ENCODE data around the gene LRSAM1.

LRSAM1 gene

GRCh38 chr9:127498298-127498697, 47.0 kb downstream of the LRSAM1 start:
- no peak for DNase-seq (ENCODE audit: low spot score)

GRCh38 chr9:127500399-127500798, 49.1 kb downstream of the LRSAM1 start:
- DNase-seq (ENCODE audit: low spot score) = no peak

DNA sequence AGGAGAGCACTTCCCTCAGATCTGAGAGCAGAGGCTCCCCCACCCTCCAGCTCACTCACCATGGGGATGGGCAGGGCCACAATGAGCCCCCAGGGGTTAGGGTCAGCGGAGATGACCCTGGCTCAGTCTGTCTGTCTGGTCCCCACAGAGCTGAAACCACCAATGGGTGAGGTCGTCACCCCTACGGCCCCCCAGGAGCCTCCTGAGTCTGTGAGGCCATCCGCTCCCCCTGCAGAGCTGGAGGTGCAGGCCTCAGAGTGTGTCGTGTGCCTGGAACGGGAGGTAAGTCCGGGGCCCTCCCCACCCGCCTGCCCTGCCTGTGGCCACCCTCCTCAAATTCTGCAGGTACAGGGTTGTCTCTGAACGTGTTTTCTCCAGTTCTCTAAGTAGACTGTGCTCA, 49.6 kb downstream of the LRSAM1 start:
- DNase-seq (ENCODE audit: low spot score) = no peak

- DNase-seq (ENCODE audit: low spot score) = no peak
These were observed 50.6 kb downstream of the LRSAM1 start for GRCh38 chr9:127501821-127502343.

DNA sequence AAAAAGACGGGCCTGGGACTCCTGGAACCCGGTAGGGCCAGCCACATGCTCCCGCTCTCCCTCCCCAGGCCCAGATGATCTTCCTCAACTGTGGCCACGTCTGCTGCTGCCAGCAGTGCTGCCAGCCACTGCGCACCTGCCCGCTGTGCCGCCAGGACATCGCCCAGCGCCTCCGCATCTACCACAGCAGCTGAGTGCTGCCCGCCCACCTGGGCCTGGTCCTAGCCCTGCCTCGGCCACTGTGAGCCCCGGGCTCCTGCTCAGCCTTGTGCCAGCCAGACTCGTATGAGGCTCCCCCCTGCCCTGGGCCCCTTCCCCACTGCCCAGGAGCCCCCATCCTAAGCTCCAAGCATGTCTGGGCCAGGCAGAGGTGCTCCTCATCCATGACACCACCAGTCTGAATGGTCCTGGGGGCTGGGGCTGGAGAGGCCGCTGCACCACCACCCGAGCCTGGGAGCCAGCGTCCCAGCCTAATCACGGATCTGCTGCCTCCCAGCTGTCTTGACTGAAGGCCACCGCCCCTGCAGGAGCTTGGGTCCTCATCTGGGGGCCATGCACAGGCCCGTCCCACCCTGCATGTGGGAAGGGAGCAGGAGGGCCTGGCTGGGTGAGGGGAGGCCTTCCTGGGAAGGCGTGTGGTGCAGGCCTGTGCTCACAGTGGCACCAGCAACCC, 51.5 kb downstream of the LRSAM1 start:
- DNase-seq (ENCODE audit: low spot score) = no peak

DNA sequence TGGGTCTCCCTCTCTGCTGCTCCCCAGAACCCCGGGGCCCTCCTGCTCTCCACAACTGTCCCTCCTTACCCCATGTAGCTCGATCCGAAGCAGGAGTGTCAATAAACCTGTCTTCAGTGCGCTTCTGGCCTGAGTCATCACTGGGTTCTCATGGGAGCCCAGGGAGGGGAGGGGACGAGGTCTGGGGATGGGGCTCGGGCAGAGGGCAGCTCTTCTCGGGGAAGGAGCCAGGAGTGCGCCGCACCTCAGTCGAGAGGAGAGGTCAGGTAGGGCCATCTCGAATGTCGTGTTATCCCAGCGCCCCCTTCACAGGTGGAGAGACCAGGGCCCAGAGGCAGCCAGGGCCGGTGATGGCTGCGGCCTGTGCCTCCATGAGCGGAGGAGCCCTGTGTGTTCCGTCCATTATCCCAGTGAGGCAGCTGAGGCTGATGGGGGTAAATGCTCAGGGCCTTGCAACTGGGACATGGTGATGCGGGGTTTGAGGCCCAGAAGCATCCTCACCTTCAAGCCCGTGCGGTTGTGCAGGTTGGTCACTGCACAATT, 52.1 kb downstream of the LRSAM1 start:
- no peak for DNase-seq (ENCODE audit: low spot score)

- DNase-seq (ENCODE audit: low spot score) = peak; percentile 79
These were observed 52.9 kb downstream of the LRSAM1 start for GRCh38 chr9:127503947-127504886.

DNA sequence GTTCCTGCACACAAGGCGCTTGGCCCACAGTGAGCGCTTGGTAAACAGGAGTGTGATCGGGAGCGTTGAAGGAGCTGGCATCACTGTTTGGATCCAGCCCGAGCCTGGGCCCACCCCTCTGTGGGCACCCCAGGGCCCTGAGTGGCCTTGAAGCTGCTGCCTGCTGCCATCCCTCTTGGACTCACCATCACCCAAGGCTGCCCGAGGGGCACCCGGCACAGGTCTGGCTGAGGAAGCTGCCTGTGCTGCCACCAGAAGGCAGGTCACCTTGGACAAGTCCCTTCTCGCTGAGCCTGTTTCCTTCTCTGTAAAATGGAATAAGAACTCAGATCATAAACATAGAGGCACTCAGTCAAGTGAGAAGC, 53.6 kb downstream of the LRSAM1 start:
- DNase-seq (ENCODE audit: low spot score) = no peak

GRCh38 chr9:127505396-127506116, 54.2 kb downstream of the LRSAM1 start:
- DNase-seq (ENCODE audit: low spot score) = no peak

DNA sequence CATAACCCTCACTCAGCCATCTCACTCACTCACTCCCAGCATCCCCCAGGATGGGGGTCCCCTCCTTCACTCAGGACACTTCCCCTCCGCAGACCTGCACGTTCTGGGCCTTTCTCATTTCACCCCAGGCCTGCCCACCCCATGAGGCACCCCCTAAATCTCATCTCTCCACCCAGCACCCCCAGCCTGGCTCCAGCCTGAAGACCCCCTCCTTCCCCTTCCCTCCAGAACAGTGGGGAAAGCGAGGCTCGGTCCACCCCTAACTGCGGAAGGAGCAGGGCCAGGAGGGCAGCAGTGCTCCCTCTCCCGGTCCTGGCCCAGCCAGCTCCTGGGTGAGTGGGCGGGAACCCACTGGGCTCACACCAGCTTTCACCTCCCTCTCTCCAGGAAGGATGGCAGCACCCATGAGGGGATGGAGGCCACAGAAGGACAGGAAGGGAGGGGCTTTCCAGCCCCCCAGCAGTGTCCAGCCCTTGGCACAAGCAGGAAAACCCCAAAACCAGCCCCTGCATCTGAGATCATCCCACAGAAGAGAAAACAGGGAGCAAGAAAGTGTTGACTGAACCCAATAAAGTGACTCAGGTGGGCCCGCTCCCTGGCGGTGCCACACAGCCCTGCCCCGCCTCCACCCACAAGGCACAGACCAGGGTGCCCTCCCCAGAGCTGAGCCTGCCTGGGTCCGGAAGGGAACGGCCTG, 55.0 kb downstream of the LRSAM1 start:
- no peak for DNase-seq (ENCODE audit: low spot score)

- DNase-seq (ENCODE audit: low spot score) = no peak
These were observed 55.8 kb downstream of the LRSAM1 start for GRCh38 chr9:127506814-127507750.

GRCh38 chr9:127507751-127508648, 56.7 kb downstream of the LRSAM1 start:
- DNase-seq (ENCODE audit: low spot score) = no peak

DNA sequence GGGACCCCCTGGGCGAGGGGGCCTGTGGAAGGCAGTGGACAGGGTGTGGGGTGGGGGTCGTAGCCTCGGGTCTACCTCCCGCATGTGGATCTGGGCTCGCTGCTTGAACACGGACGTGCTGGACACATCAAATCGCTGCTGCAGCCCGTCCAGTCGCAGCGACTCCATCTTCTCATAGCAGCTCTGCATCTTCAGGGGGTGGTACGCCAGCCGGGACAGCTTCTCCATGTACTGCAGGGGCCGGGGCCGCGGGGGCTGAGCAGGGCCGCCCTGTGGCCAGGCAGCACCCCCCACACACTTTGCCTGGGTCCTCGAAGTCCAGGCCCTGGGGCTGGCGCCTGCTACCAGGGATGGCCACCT, 57.6 kb downstream of the LRSAM1 start:
- no peak for DNase-seq (ENCODE audit: low spot score)

DNA sequence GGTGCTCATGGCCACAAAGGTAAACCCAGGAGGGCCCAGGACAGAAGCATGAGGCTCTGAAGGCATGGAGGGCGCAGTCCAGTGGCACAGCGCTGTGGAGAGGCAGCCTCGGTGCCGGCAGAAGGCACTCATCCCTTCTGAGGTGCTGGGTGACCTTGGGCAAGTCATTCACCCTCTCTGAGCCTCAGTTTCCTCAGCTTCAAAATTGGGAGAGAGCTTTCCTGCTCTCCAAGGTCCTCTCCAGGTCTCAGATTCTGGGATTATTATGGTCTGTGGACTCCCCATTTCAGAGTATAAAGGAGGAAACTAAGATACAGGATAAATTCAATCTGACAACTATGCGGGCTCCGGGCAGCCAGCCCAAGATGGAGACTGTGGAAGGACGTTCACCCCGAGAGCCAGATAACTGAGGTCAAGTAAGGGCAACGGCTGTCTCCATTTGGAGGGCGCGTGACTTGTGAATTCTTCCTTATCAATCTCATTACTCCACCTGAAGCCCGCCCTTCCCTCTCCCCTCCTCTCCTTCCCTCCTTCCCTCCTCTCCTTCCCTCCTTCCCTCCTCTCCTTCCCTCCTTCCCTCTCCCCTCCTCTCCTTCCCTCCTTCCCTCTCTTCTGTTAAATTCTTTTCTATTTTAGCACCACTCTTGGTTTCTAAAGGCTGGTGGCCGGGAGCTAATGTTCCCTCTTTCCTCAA, 58.1 kb downstream of the LRSAM1 start:
- DNase-seq (ENCODE audit: low spot score) = peak; percentile 39

GRCh38 chr9:127509955-127510299, 58.6 kb downstream of the LRSAM1 start:
- DNase-seq (ENCODE audit: low spot score) = no peak

DNA sequence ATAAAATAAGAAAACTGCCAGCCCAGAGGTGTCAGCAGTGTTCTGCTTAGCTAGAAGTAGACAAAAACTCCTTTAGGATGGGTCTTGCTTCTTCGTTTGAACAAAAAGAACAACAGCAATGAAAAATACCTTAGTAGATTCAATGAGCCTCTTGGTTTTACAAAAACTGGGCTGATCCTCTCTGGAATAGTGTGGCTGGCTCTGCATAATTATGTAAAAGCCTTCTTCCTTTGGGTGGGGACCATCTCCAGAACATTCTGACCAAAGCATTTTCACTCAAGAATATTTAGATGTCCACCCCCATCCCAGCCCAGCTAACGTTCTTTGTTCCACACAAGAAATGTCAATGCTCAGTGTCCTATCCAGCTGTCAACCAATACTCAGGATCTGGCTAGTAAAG, 63.2 kb downstream of the LRSAM1 start:
- DNase-seq (ENCODE audit: low spot score) = no peak

DNA sequence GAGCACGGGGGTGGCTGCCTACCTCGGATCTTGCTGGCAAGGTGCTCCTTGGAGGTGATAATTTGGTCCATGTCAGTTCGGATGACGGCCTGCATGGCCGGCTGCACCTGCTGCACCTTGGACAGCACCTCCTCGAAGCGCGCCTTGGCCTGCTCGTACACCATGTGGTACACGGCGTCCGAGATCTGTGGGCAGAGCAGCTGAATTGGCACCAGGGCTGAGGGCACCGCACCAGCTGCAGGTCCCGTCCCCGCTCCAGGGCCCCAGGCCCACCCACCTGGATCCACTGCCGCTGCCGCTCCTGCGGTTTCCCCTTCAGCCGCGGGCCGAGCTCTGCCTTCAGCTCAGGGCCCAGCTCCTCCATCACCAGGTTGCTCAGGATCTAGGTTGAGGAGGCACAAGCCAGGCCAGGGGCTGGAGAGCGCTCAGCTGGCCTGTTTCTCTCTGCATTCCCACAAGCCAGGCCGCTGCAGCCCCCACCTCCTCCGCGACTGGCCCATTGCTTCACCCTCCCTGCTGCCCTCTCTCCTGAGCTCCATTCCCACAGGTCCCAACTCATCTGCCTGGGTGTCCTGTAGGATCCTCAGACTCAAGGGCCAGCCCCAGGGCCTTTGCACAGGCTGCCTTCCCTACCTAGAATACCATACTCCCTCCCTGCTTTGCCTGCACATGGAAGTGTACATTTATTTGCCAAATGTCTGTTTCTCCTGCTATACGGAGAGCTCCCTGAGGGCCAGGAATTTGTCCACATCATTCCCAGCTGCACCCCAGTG, 65.7 kb downstream of the LRSAM1 start:
- no peak for DNase-seq (ENCODE audit: low spot score)

DNA sequence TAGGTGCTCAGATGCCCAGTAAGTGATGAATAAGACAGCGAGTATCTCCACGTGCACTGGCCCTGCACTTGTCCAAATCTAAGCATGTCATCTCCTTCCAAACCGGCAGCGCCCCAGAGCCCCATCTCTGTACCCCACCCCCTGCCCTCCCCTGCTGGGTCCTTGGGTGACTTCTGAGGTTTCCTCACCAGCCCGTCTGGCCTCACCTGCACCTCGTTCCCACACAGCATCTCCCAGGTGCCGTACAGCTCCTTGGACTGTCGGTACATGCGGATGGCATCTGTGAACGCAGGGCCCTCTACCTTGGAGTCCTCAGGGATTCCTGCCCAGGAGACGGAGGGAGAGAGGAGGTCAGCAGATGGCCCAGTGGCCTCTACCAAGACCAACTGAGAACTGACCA, 66.3 kb downstream of the LRSAM1 start:
- DNase-seq (ENCODE audit: low spot score) = no peak

Data from hematopoietic multipotent progenitor cell treated with erythropoietin and hydrocortisone succinate and interleukin-3 and kit ligand, for 17 days (in vitro differentiated cells).